Suppressor macrophage treated with lipopolysaccharide for 1 hour (primary cell): ENCODE data around the gene PARP1.

Experiments
- DNase-seq, 3 donors: peaks; one replicate each; pipeline ENCODE4 v3.0.0-alpha.2; 2020 to 2022

The PARP1 gene

DNA sequence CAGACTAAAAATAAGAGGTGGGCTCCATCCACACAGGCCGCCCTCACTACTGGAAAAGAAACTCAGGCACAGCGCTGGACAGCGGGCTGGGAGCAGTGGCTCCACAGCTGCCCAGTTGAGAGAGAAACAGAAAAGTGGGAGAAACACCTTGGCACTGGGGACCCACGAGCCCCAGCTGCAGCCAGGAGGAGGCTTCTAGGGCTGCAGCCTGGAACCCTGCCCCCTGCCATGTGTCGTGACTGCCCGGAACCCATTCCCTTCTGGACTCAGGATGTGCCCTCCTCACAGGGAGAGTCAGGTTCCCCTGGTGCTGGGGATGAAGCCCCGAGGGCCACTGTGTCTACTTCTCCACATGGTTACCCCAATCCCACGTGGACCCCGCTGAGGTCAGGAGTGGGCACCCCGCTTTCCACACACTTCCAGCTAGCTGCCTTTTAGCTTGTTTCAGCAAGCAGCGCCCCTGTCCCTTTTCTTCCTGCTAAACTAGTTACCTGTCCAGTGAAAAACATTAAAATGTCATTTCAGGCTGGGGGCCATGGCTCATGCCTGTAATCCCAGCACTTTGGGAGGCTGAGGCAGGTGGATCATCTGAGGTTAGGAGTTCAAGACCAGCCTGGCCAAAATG is 35.9 kb downstream of the PARP1 start:
- no peak for DNase-seq

DNA sequence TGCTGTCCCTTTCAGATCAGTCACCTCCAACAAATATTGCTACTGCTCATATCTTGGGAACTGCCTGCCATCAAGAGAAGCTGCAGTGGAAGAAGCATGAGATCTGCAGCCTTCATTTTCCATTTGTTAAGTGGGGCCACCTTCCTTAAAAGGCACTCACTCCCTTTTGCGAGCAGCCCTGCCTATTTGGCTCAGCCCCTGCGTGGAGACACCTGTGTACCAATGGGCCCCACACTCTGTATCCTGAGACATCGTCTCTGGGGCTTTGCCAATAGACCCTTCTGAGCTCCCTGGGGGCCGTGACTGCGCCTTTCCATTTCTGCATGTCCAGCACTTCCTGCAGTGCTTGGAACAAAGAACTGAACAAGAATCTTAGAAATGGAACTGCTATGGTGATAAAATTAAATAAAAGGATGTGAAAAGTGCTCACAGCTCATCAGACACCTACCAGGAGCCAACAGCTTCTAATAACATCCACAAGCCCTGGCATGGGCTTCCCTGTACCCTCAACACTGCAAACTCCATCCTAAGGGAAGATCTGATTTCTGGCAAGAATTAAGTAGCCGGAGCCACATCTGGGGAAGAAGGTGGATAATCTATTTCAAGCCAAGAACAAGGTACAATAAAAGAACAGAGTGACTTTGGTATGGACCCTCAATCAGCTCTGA is 36.7 kb downstream of the PARP1 start:
- no peak for DNase-seq

GRCh38 chr1:226370144-226370923 is 37.6 kb downstream of the PARP1 start:
- DNase-seq: no peak

DNA sequence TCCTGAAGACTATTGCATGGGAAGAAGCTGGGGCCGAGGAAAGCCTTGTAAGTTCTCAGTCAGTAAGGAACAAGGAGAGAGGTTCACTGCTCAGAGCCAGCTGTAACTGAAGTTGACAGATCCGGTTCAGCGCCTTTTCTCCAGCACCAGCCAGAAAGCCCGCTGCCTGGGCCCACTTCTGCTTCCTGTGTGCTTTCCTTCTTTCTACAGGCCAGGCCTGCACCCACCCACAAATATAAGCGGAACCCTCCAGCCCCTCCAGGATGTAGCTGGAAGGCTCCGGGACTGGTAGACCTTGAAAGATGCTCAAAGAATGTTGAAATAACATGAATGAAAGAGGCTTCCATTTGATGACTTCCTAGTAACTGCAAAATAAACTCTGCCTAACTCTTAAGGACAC is 38.8 kb downstream of the PARP1 start:
- no peak for DNase-seq

DNA sequence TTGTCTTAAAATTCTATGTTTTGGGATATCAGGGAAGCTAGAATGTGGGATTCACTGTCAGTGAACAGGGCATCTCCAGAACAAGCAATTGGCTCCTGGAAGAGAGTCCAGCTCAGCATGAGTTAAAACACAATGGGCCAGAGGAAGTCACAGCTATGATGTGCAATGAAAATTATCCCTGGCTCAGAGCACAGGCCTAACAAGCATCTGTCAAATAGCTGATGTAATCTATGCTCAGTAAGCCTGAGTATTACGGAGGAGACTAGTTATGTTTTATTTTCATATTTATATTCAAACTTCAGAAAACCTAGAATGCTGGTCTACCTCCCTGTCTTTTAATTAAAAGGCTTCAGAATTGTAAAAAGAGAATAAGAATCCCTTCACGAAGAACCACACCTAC is 41.6 kb downstream of the PARP1 start:
- no peak for DNase-seq

DNA sequence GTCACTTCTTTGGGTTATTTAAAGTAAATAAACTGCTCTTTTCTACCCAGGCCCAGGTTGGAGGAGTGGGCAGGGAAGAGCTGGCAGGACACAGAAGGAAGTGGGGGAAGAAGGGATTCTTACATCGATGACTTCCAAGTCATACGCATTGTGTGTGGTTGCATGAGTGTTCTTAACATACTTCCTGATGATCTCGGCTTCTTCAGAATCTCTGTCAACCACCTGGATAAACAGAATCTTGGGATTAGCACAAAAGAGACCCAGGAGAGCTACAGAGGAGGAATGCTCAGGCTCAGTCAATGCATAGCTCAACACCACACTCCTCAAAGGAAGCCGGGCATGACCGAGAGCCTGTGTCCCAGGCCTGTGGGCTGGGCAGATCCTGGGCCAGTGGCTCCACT is 42.1 kb downstream of the PARP1 start:
- DNase-seq: peak in 1 of 3 donors; percentile 15

DNA sequence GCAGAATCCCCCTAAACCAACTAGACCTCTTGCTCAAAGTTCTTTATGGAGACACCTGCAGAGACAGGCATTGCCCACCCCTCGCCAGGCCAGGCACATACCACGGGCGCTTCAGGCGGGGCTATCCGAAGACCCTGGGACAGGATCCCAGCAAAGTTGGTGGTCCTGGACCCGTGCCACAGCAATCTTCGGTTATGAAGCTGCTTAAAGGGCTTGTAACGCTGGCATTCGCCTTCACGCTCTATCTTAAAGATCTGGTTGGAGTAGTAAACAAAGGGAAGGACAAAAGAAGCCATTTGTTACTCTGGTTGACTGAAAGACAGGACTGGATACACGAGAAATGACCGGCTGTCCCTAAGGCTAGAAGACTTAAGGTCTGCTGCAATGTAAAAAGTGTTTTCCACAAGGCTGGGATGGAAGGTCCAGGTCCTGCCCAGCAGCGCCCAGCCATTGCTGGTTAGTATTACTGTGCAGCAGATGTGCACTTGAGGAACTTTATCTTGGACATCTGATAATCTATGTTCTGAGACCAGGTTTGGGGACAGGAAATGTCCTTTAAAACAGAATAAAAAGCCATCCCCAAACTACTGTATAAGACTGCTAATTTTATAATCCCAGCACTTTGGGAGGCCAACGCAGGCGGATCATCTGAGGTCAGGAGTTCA is 42.9 kb downstream of the PARP1 start:
- no peak for DNase-seq

DNA sequence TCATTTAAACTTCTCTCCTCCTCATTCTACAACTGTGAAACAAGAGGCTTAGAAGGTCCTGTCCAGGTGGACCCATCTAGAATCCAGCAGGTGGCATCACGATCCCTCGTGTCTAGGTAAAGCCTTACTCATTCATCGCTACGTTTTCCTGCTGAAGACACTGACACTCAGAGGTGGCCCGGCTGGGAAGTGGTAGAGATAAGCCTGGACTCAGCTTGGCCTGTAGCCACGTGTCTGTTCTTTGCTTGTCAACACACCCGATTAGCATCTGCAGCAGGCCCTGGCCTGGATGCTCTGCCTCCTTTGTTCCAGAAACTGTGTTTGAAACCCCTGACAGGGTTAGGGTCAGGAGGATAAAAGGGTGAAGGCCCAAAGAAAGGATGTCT is 43.4 kb downstream of the PARP1 start:
- no peak for DNase-seq

DNA sequence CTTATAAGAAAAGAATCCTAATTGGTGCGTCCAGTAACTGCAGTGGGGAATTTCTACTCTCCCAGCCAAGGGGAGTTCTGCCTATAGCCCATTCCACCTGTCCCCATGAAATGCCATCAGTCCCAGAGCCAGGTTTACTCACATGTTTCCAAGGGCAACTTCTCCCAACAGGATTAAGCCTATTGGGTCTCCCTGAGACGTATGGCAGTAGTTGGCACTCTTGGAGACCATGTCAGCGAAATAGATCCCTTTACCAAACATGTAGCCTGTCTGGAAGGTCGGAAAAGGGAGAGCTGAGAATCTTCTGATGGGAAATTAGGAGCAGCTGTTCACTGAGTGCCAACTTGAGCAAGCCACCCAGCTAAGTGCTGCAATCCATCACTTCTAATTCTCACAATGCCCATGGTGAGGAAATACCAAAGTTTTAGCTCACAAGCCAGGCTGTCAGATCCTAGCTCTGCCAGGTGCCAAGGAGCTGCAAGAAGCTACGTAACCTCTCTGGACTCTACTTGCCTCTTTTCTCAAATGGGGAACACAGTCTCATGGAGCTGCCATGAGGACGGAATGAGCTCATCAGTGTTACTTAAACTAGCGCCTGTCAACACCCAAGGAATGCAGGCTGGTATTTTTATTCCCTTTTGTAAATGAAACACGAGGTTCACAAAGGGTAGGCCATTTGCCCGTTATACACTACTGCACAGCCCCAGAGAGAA is 43.9 kb downstream of the PARP1 start:
- no peak for DNase-seq

- DNase-seq: no peak
Measured at GRCh38 chr1:226362891-226363447, 44.9 kb downstream of the PARP1 start.

- DNase-seq: no peak
Measured at GRCh38 chr1:226362361-226362760, 45.5 kb downstream of the PARP1 start.

- no peak for DNase-seq
Measured at GRCh38 chr1:226360106-226360746, 47.7 kb downstream of the PARP1 start.

GRCh38 chr1:226357416-226357815 is 50.5 kb downstream of the PARP1 start:
- DNase-seq: no peak

DNA sequence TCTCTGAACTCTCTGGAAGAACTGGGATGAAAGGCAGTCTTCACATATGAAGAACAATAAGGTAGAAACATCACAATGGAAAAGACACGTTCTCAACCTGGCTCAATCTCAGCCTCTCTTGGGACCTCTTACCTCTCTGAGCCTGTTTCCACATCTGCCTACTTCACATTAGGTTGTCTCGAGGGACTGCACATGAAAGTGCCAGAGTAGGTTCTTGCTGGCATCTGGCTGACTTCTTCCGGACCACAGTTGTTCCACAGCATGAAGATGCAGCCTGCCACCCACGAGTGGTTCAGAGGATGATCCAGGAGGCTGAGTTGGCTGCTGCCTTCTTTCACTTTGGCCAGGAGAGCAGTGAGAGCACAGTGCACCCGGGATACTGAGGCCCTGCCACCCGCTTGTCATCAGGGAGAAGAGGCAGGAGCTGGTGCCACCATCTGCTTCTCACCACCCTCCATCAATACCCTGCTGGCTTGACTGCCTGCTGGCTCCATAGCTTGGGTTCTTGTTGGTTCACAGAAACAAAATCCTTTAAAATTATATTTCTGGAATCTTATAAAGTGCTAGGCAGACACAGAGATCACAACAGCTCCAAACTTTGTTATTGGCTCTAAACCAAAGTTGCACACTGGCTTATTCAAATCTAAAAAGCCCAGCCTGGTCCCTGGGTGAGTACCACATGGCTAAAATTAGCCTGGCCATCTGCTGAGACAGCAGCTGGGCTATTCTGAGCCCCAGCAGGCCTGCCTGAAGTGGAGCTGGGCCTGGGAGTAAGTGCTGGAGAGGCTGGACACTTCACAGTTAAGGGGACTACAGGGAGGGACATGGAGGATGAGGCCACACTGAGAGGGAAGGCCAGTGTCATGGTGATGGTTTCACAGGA is 52.0 kb downstream of the PARP1 start:
- no peak for DNase-seq

DNA sequence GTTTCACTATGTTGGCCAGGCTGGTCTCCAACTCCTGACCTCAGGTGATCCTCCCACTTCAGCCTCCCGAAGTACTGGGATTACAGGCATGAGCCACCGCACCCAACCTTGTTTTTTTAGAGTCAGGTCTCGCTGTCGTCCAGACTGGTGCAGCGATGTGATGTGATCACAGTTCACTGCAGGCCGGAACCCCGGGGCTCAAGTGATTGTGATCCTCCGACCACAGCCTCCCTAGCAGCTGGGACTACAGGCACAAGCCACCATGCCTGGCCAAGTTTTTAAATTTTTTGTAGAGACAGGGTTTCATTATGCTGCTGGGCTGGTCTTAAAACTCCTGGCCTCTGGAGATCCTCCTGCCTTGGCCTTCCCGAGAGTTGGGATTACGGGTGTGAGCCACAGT is 52.9 kb downstream of the PARP1 start:
- DNase-seq: no peak

- no peak for DNase-seq
Measured at GRCh38 chr1:226353698-226354525, 54.0 kb downstream of the PARP1 start.

- DNase-seq: peak; percentile 65 to 87 (median 81)
Measured at GRCh38 chr1:226351709-226352108, 56.2 kb downstream of the PARP1 start.

GRCh38 chr1:226350519-226350865 is 57.4 kb downstream of the PARP1 start:
- DNase-seq: no peak

- peak; percentile 52 to 64 (median 62) for DNase-seq
Measured at GRCh38 chr1:226349801-226350518, 57.9 kb downstream of the PARP1 start.
